PC-3 (cell line): ENCODE results near the gene SLC6A7. TPM values are rescaled to one million over a fixed set of nuclear protein-coding genes. Genes with fewer than 3 reads are reported as not detected.

Source experiments
- ATAC-seq: fragments of 200-7000 bp; cut with Tn5 transposase; 2 replicates; pipeline ENCODE4 v1.9.1; 2020; ENCODE audit warnings: mild to moderate bottlenecking, moderate library complexity
- BruUV-seq: library from RNA; stranded (reverse); fragments of 400-500 nt; replicated peaks from 2 replicates; lab custom pipeline; 2021; lab: Mats Ljungman, UMichigan
- CTCF ChIA-PET: fragments of 300-600 bp; sonication (Branson Sonifier 250); formaldehyde crosslinking; loops from one replicate; lab custom pipeline; 2022; ENCODE audit warnings: antibody characterized with exemption; lab: Charles Lee
- POLR2A ChIA-PET: fragments of 300-600 bp; sonication (Branson Sonifier 250); formaldehyde crosslinking; loops from one replicate; lab custom pipeline; 2022; ENCODE audit warnings: antibody characterized with exemption; ENCODE audit not compliant: unreplicated experiment; lab: Charles Lee
- DNase-seq: peaks from one replicate; pipeline ENCODE4 v3.0.0-alpha.2; 2015
- H2AFZ ChIP-seq: fragments of 300-600 bp; sonication (generic); 2 replicates; pipeline ENCODE4 v1.6.0; 2016; ENCODE audit warnings: antibody characterized with exemption, low read length
- H3F3A ChIP-seq: fragments of 300-600 bp; sonication (generic); one replicate; pipeline ENCODE4 v1.6.0; 2017; ENCODE audit warnings: antibody characterized with exemption, low read length, control low read depth, mild to moderate bottlenecking; ENCODE audit not compliant: unreplicated experiment
- H3K27ac ChIP-seq: fragments of 300-600 bp; sonication (generic); 2 replicates; pipeline ENCODE4 v1.5.1; 2016; ENCODE audit warnings: mild to moderate bottlenecking, low read length
- H3K27me3 ChIP-seq: fragments of 300-600 bp; sonication (generic); 2 replicates; pipeline ENCODE4 v1.6.1; 2016; ENCODE audit warnings: low read length, mixed read lengths
- H3K36me3 ChIP-seq: fragments of 300-600 bp; sonication (generic); 2 replicates; pipeline ENCODE4 v1.6.1; 2016; ENCODE audit warnings: low read depth, mixed run types, low read length, mixed read lengths
- H3K4me1 ChIP-seq: fragments of 300-600 bp; sonication (generic); 2 replicates; pipeline ENCODE4 v1.5.1; 2016; ENCODE audit warnings: low read length; ENCODE audit not compliant: insufficient read depth
- H3K4me2 ChIP-seq: fragments of 300-600 bp; sonication (generic); 2 replicates; pipeline ENCODE4 v1.6.0; 2016; ENCODE audit warnings: low read length
- H3K4me3 ChIP-seq: fragments of 300-600 bp; sonication (generic); 2 replicates; pipeline ENCODE4 v1.5.1; 2016; ENCODE audit warnings: mild to moderate bottlenecking, low read length, mixed read lengths
- H3K79me2 ChIP-seq: fragments of 300-600 bp; sonication (generic); 2 replicates; pipeline ENCODE4 v1.6.1; 2017; ENCODE audit warnings: low read length, mixed read lengths
- H3K9ac ChIP-seq: fragments of 300-600 bp; sonication (generic); 2 replicates; pipeline ENCODE4 v1.6.0; 2016; ENCODE audit warnings: mild to moderate bottlenecking, low read length
- H3K9me2 ChIP-seq: fragments of 300-600 bp; sonication (generic); replicated peaks from 2 replicates; pipeline ENCODE4 v1.6.1; 2016; ENCODE audit warnings: mixed run types, low read length, mixed read lengths
- H3K9me3 ChIP-seq: fragments of 300-600 bp; sonication (generic); 2 replicates; pipeline ENCODE4 v1.6.1; 2016; ENCODE audit warnings: low read length, mixed read lengths
- H4K20me1 ChIP-seq: fragments of 300-600 bp; sonication (generic); 2 replicates; pipeline ENCODE4 v1.6.1; 2016; ENCODE audit warnings: low read length, mixed read lengths
- EZH2 ChIP-seq: fragments of 300-600 bp; sonication (generic); IDR thresholded peaks from one replicate; pipeline ENCODE4 v1.6.1; 2017; ENCODE audit warnings: antibody characterized with exemption, mild to moderate bottlenecking, low read length; ENCODE audit not compliant: unreplicated experiment
- EZH2phosphoT487 ChIP-seq: fragments of 300-600 bp; sonication (generic); IDR thresholded peaks from 2 replicates; pipeline ENCODE4 v1.6.1; 2018; ENCODE audit warnings: mild to moderate bottlenecking, antibody characterized with exemption, low read length, borderline replicate concordance
- intact Hi-C: fragments of 100-400 bp; cut with micrococcal nuclease; formaldehyde crosslinking; loops from 2 replicates; pipeline ENCODE4 v1.9.0; 2023
- total RNA-seq: library from RNA; depleted of rRNA; stranded (reverse); fragments of >200 nt; gene quantifications from 2 replicates; pipeline ENCODE4 v1.2.3, GENCODE V29; 2014
- TF ChIP-seq, protein P1 (sequence below): fragments of 300-600 bp; sonication (generic); conservative IDR thresholded peaks from 2 replicates; pipeline ENCODE4 v1.5.1; 2017; ENCODE audit warnings: antibody characterized with exemption, low read depth, mild to moderate bottlenecking, low read length

The SLC6A7 gene
- total RNA-seq, 1 experiment from 2014 or later = 0.29 TPM

DNA sequence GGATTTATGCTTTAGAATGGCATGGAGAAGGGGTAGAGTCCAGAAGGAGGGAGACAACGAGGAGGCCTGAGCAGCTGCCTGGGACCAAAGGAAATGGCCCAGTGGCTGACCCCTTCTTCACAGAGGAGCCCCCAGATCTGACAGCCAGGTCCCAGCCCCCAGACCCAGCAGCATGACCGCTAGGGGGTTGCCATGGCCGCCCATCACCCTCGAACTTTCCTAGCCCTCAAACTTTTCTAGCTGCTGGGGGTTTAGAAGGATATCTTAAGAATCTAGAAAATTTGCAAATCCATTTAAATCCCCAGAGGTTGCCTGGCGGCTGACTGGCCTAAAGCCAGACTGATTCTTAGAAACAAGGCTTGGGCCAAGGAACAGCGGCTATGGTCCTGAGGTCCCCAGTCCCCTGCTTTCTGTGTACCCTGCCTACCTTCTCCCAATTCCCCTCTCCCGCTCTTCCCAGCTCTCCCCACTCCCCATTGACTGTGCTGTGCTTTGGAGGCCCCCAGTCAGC, 35.2 kb upstream of the SLC6A7 start:
- Histone ChIP-seq H3K4me2 (no peak overlapping the region), H3K27ac (no peak overlapping the region), H3K36me3 (no peaks in the 10 kb centered on the region), H3K4me1 (no peaks in the 10 kb centered on the region), H3K79me2 (no peaks in the 10 kb centered on the region), H3K4me3 (no peak overlapping the region), H3K9me2 (no peaks in the 10 kb centered on the region), H3K27me3 (no peaks in the 10 kb centered on the region), H3F3A (no peaks in the 10 kb centered on the region), H3K9ac (no peak overlapping the region), H4K20me1 (no peaks in the 10 kb centered on the region), H2AFZ (no peak overlapping the region), H3K9me3 (no peaks in the 10 kb centered on the region)
- POLR2A ChIA-PET = no interaction called here
- ATAC-seq (no peak), DNase-seq (no peak)
- no TSS peak for BruUV-seq
- CTCF ChIA-PET = no interaction called here
- TF ChIP-seq, protein P1, sequence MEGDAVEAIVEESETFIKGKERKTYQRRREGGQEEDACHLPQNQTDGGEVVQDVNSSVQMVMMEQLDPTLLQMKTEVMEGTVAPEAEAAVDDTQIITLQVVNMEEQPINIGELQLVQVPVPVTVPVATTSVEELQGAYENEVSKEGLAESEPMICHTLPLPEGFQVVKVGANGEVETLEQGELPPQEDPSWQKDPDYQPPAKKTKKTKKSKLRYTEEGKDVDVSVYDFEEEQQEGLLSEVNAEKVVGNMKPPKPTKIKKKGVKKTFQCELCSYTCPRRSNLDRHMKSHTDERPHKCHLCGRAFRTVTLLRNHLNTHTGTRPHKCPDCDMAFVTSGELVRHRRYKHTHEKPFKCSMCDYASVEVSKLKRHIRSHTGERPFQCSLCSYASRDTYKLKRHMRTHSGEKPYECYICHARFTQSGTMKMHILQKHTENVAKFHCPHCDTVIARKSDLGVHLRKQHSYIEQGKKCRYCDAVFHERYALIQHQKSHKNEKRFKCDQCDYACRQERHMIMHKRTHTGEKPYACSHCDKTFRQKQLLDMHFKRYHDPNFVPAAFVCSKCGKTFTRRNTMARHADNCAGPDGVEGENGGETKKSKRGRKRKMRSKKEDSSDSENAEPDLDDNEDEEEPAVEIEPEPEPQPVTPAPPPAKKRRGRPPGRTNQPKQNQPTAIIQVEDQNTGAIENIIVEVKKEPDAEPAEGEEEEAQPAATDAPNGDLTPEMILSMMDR = no peak
- intact Hi-C loops = no loop called here

DNA sequence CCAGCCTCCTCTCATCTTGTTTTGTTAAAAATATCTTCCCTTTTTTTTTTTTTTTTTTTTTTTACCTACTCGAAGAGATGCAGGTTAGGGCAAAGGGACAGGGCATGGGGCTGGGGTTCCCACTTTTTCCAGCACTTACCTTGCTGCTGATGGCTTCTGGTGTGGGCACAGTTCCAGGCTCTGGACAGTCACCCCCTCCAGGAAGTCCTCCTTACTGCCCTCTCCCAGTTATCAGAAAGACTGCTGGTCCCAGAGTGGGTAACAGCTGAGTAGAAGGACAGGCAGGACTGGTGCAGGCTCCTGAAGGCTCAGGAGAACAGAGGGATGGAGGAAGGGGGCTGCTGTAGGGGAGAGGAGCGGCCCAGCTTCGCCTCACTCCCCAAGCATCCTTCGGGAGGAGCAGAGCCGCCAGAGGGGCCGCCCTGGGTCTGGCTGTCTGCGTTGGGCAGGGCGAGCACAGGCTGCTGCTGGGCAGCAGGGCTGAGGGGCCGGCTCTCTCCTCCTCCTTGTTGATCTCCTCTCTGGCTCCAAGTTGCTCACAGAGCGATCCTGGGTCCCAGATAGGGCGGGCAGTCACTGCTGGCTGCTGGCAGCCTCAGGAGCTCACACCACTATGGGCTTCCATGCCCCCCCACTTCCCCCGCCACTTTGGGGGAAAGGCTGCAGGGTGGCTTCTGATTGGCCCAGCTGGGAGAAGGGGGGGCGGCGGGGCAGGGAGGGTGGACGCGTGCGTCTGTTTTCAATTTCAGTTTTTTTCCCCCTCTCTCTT, 34.4 kb upstream of the SLC6A7 start, which contains the start of gene PDGFRB:
PDGFRB (minus strand) TSS at position 588 of the 769 bp plus-strand sequence. CDS start 18,798 bp downstream, outside the sequence.
- POLR2A ChIA-PET = no interaction called here
- CTCF ChIA-PET = no interaction called here
- Histone ChIP-seq H3K4me3 (no peak within 1 kb of the TSS), H3K36me3 (no peaks in the 10 kb centered on the region), H3K4me2 (no peak within 1 kb of the TSS), H3K4me1 (no peaks in the 10 kb centered on the region), H4K20me1 (no peaks in the 10 kb centered on the region), H3K27me3 (no peaks in the 10 kb centered on the region), H2AFZ (no peak within 1 kb of the TSS), H3K27ac (no peak within 1 kb of the TSS), H3K79me2 (no peaks in the 10 kb centered on the region), H3K9ac (no peak within 1 kb of the TSS), H3K9me3 (no peaks in the 10 kb centered on the region), H3K9me2 (no peaks in the 10 kb centered on the region), H3F3A (no peaks in the 10 kb centered on the region)
- TF ChIP-seq, protein P1 = no peak
- TF ChIP-seq EZH2phosphoT487 = no peak
- TF ChIP-seq EZH2 = no peak
- intact Hi-C loops = no loop called here
- BruUV-seq = no TSS peak
- DNase-seq (no peak), ATAC-seq (no peak)

DNA sequence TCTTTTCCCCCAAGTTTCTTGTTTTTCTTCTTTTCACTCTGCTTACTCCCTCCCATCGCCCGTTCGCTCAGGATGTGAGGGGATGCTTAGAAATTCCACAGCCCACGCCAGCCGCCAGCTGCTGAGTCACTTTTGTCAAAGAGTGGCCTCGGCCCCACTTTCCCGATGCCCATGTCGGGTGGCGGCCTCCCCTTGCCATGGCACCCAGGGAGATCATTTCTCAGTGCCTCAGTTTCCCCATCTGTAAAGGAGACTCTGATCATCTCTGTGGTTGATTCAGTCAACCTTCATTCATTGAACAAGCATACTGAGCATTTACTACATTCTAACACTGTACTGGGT, 33.9 kb upstream of the SLC6A7 start:
- no peak overlapping the region for H2AFZ ChIP-seq
- POLR2A ChIA-PET = no interaction called here

More for the DNA sequence above, 33.9 kb upstream of the SLC6A7 start:
- H3K9me3 ChIP-seq = no peaks in the 10 kb centered on the region
- no peak overlapping the region for H3K9ac ChIP-seq
- H3F3A ChIP-seq = no peaks in the 10 kb centered on the region
- H3K27me3 ChIP-seq = no peaks in the 10 kb centered on the region
- CTCF ChIA-PET = no interaction called here
- H3K4me1 ChIP-seq = no peaks in the 10 kb centered on the region
- H3K36me3 ChIP-seq = no peaks in the 10 kb centered on the region
- no peak overlapping the region for H3K27ac ChIP-seq
- H3K4me2 ChIP-seq = no peak overlapping the region
- H4K20me1 ChIP-seq = no peaks in the 10 kb centered on the region
- TF ChIP-seq, protein P1 = no peak
- no peak for TF ChIP-seq EZH2
- no peak for TF ChIP-seq EZH2phosphoT487
- ATAC-seq = no peak
- BruUV-seq = no TSS peak
- no peaks in the 10 kb centered on the region for H3K79me2 ChIP-seq
- H3K9me2 ChIP-seq = no peaks in the 10 kb centered on the region
- intact Hi-C loops = no loop called here
- no peak overlapping the region for H3K4me3 ChIP-seq
- DNase-seq = no peak
